Vagina (tissue), 2 donors: ENCODE measurements around the gene ZNRF1. TPM values are rescaled to one million over a fixed set of nuclear protein-coding genes. Genes with fewer than 3 reads are reported as not detected.
A peak's percentile ranks its signal among the peaks of the same experiment; 100 is the strongest.

Experiments
- DNase-seq, 2 donors: peaks; one replicate each; pipeline ENCODE4 v3.0.0-alpha.2; 2017; ENCODE audit errors: extremely low spot score in 2 of 2
- H3K27ac ChIP-seq: fragments of 200-600 bp; sonication (generic); one replicate; pipeline ENCODE4 v1.5.1; 2019
- H3K27me3 ChIP-seq: fragments of 200-600 bp; sonication (generic); one replicate; pipeline ENCODE4 v1.5.1; 2019
- H3K36me3 ChIP-seq, 2 donors: fragments of 200-600 bp; sonication (generic); one replicate each; pipeline ENCODE4 v1.5.1; 2017 to 2019
- H3K4me1 ChIP-seq: fragments of 200-600 bp; sonication (generic); one replicate; pipeline ENCODE4 v1.5.1; 2019
- H3K4me3 ChIP-seq, 2 donors: fragments of 200-600 bp; sonication (generic); 1 replicate in 1 of 2; 2 replicates in 1 of 2; pipeline ENCODE4 v1.5.1; 2016 to 2019
- H3K9me3 ChIP-seq: fragments of 200-600 bp; sonication (generic); one replicate; pipeline ENCODE4 v1.5.1; 2019
- CTCF ChIP-seq, 3 experiments: fragments of 450-650 bp in 2 of 3; fragments of 200-600 bp in 1 of 3; sonication (generic) in 1 of 3; IDR thresholded peaks; one replicate each; pipeline ENCODE4 v1.5.1; 2017 to 2019; ENCODE audit warnings: antibody characterized with exemption in 3 of 3, mild to moderate bottlenecking in 2 of 3, moderate library complexity in 2 of 3
- POLR2A ChIP-seq, 2 donors: fragments of 450-650 bp; IDR thresholded peaks; one replicate each; pipeline ENCODE4 v1.6.1; 2017; ENCODE audit warnings: antibody characterized with exemption in 2 of 2, mild to moderate bottlenecking in 2 of 2, moderate library complexity in 2 of 2
- POLR2AphosphoS5 ChIP-seq, 2 donors: sonication (generic); formaldehyde crosslinking; IDR thresholded peaks; one replicate each; pipeline ENCODE4 v1.9.0; 2017; ENCODE audit warnings: antibody characterized with exemption in 2 of 2, mild to moderate bottlenecking in 2 of 2, low read depth in 1 of 2; ENCODE audit not compliant: insufficient read depth in 1 of 2
- intact Hi-C: fragments of 100-400 bp; cut with DNase I; formaldehyde crosslinking; loops from one replicate; pipeline ENCODE4 v1.15.1; 2023
- total RNA-seq: library from RNA; depleted of rRNA; stranded (reverse); fragments of >200 nt; gene quantifications from one replicate; pipeline ENCODE4 v1.2.3, GENCODE V29; 2016

Gene ZNRF1
- total RNA-seq, 1 donor from 2014 or later, result 20.1 TPM

- TF ChIP-seq CTCF (IDR thresholded peaks at IDR 0.05) (no peak), POLR2A (IDR thresholded peaks at IDR 0.05) (no peak), POLR2AphosphoS5 (IDR thresholded peaks at IDR 0.05; ENCODE audit: insufficient read depth in 1 of 2, low read depth in 1 of 2) (no peak)
- no peak for DNase-seq
- no peaks in the 10 kb centered on the region for H3K36me3 ChIP-seq
- no peaks in the 10 kb centered on the region for H3K9me3 ChIP-seq
- H3K4me1 ChIP-seq, result no peaks in the 10 kb centered on the region
- no peak overlapping the region for H3K4me3 ChIP-seq
- no peaks in the 10 kb centered on the region for H3K27me3 ChIP-seq
- H3K27ac ChIP-seq, result no peak overlapping the region
- intact Hi-C loops, result no loop called here
Observed at GRCh38 chr16:75143941-75144340, 145.1 kb downstream of the ZNRF1 start.

- Histone ChIP-seq H3K36me3 (peaks cover 0 to 6% of the 10 kb centered on the region in 2 donors), H3K4me3 (peak overlapping the region in 1 of 2 donors; percentile 94), H3K9me3 (peaks cover 8% of the 10 kb centered on the region), H3K27me3 (no peaks in the 10 kb centered on the region), H3K4me1 (peaks cover 3% of the 10 kb centered on the region), H3K27ac (peak overlapping the region; percentile 97)
- TF ChIP-seq POLR2A (IDR thresholded peaks at IDR 0.05), result no peak
- no peak for TF ChIP-seq POLR2AphosphoS5 (IDR thresholded peaks at IDR 0.05; ENCODE audit: insufficient read depth in 1 of 2, low read depth in 1 of 2)
- TF ChIP-seq CTCF (IDR thresholded peaks at IDR 0.05), result no peak
- intact Hi-C loops, result no loop called here
- DNase-seq, result no peak
Observed at GRCh38 chr16:75147968-75148310, 149.1 kb downstream of the ZNRF1 start.

GRCh38 chr16:75148311-75149195 is 149.7 kb downstream of the ZNRF1 start, which contains the start of gene ZFP1:
Gene ZFP1, plus strand, starts transcription at chr16:75148524. Its CDS starts 4,428 bp downstream, at chr16:75152952.
- peak within 1 kb of the TSS; percentile 72 to 94 for H3K4me3 ChIP-seq
- no peaks in the 10 kb centered on the region for H3K27me3 ChIP-seq
- intact Hi-C loops, result no loop called here
- peak in 1 of 2 donors; percentile 48 for TF ChIP-seq POLR2A (IDR thresholded peaks at IDR 0.05)
- no peak for TF ChIP-seq CTCF (IDR thresholded peaks at IDR 0.05)
- peak; percentile 89 to 96 for TF ChIP-seq POLR2AphosphoS5 (IDR thresholded peaks at IDR 0.05; ENCODE audit: insufficient read depth in 1 of 2, low read depth in 1 of 2)
- peaks cover 8% of the 10 kb centered on the region for H3K9me3 ChIP-seq
- peak in 1 of 2 donors; percentile 90 for DNase-seq
- H3K27ac ChIP-seq, result peak within 1 kb of the TSS; percentile 97
- H3K4me1 ChIP-seq, result peaks cover 3% of the 10 kb centered on the region
- H3K36me3 ChIP-seq, result peaks cover 0 to 11% of the 10 kb centered on the region in 2 donors

GRCh38 chr16:75151798-75152197 is 153.0 kb downstream of the ZNRF1 start:
- intact Hi-C loops, result no loop called here
- Histone ChIP-seq H3K36me3 (peaks cover 0 to 19% of the 10 kb centered on the region in 2 donors), H3K27me3 (no peaks in the 10 kb centered on the region), H3K4me3 (no peak overlapping the region), H3K27ac (no peak overlapping the region), H3K4me1 (peaks cover 3% of the 10 kb centered on the region), H3K9me3 (peaks cover 8% of the 10 kb centered on the region)
- TF ChIP-seq POLR2AphosphoS5 (IDR thresholded peaks at IDR 0.05; ENCODE audit: insufficient read depth in 1 of 2, low read depth in 1 of 2) (no peak), POLR2A (IDR thresholded peaks at IDR 0.05) (no peak), CTCF (IDR thresholded peaks at IDR 0.05) (no peak)
- no peak for DNase-seq

- Histone ChIP-seq H3K4me3 (no peak overlapping the region), H3K36me3 (peaks cover 0 to 19% of the 10 kb centered on the region in 2 donors), H3K27ac (no peak overlapping the region), H3K27me3 (no peaks in the 10 kb centered on the region), H3K9me3 (peaks cover 8% of the 10 kb centered on the region), H3K4me1 (peaks cover 3% of the 10 kb centered on the region)
- intact Hi-C loops, result no loop called here
- TF ChIP-seq POLR2A (IDR thresholded peaks at IDR 0.05), result no peak
- TF ChIP-seq POLR2AphosphoS5 (IDR thresholded peaks at IDR 0.05; ENCODE audit: insufficient read depth in 1 of 2, low read depth in 1 of 2), result no peak
- no peak for TF ChIP-seq CTCF (IDR thresholded peaks at IDR 0.05)
- DNase-seq, result no peak
Observed at GRCh38 chr16:75152635-75153034, 153.8 kb downstream of the ZNRF1 start.
